Measurements from ENCODE around the gene TTC9C. TPM values are rescaled to one million over a fixed set of nuclear protein-coding genes. Genes with fewer than 3 reads are reported as not detected.

The TTC9C gene
- total and polyA plus RNA-seq, 2 of the 8 experiments (the other 6 are each of a cell fraction or from before 2014, with no cell fraction given): 25.4 to 34.1 TPM

GRCh38 chr11:62755086-62755615 lies 26.9 kb downstream of the TTC9C start:
- Histone ChIP-seq H3K4me3 (ENCODE audit: extremely low read depth in 1 of 4, insufficient read depth in 2 of 4, low read depth in 3 of 4, low read length in 4 of 4) (no peak overlapping the region), H3K27me3 (replicated peaks in 1 of 4; ENCODE audit: control insufficient read depth in 3 of 4, extremely low read depth in 1 of 4, insufficient read depth in 3 of 4, low read length in 3 of 4) (no peaks in the 10 kb centered on the region), H2BK20ac (ENCODE audit: low read length) (no peak overlapping the region), H3K18ac (ENCODE audit: extremely low read depth, low read length) (no peak overlapping the region), H4K91ac (replicated peaks; ENCODE audit: insufficient read length, low read length) (no peak overlapping the region), H3K4ac (replicated peaks; ENCODE audit: insufficient read length, low read depth, low read length) (no peak overlapping the region), H2BK12ac (ENCODE audit: low read depth, low read length) (no peak overlapping the region), H3K56ac (replicated peaks; ENCODE audit: insufficient read length, low read depth, low read length) (no peak overlapping the region), H3K23ac (ENCODE audit: insufficient read length) (no peak overlapping the region), H3K14ac (ENCODE audit: insufficient read length) (no peak overlapping the region), H3K9ac (replicated peaks in 1 of 4; ENCODE audit: extremely low read depth in 1 of 4, low read depth in 3 of 4, low read length in 3 of 4) (no peak overlapping the region), H3K23me2 (ENCODE audit: low read depth, low read length) (no peaks in the 10 kb centered on the region; the same call in 1 of the 2 replicates), H2BK5ac (ENCODE audit: low read depth, low read length) (0 out of 2 replicates have a peak overlapping the region, but pooled peaks have one; percentile 35), H3K4me2 (ENCODE audit: insufficient read depth in 1 of 2, low read depth in 2 of 2, low read length in 2 of 2) (peak overlapping the region; percentile 15 to 82; a peak in 3 of 4 replicates), H3K79me2 (ENCODE audit: control insufficient read depth in 1 of 2, insufficient read depth in 2 of 2, low read length in 2 of 2) (peaks cover 10 to 48% of the 10 kb centered on the region in 2 experiments), H2BK120ac (replicated peaks; ENCODE audit: low read depth, low read length) (no peak overlapping the region), H2BK15ac (ENCODE audit: low read length) (no peak overlapping the region), H4K8ac (ENCODE audit: extremely low read depth, insufficient read depth, low read length) (no peak overlapping the region), H3K79me1 (ENCODE audit: low read depth, low read length) (peaks cover 16% of the 10 kb centered on the region), H3K27ac (ENCODE audit: low read depth, low read length) (no peak overlapping the region), H2AFZ (ENCODE audit: low read length) (no peak overlapping the region), H3K4me1 (replicated peaks in 1 of 4; ENCODE audit: control insufficient read depth in 3 of 4, insufficient read depth in 4 of 4, low read length in 3 of 4) (peaks cover 4 to 9% (median 6%) of the 10 kb centered on the region in 4 experiments), H2AK5ac (ENCODE audit: low read depth, low read length) (no peak overlapping the region), H4K20me1 (replicated peaks in 1 of 2; ENCODE audit: control insufficient read depth in 1 of 2, insufficient read depth in 2 of 2, low read length in 2 of 2) (peaks cover 14 to 16% of the 10 kb centered on the region in 2 experiments), H3K9me3 (ENCODE audit: insufficient read depth in 2 of 2, low read depth in 1 of 2, low read length in 1 of 2) (no peaks in the 10 kb centered on the region), H3K36me3 (ENCODE audit: control insufficient read depth in 2 of 4, insufficient read depth in 4 of 4, low read length in 3 of 4) (peaks cover 13 to 27% (median 15%) of the 10 kb centered on the region in 4 experiments), H4K5ac (ENCODE audit: insufficient read length, low read depth, low read length) (no peak overlapping the region)
- WGBS, 2 experiments (ENCODE audit: extremely low coverage in 1 of 2, insufficient coverage in 1 of 2, insufficient read length in 1 of 2, insufficient replicate concordance in 2 of 2, low coverage in 1 of 2, low lambda C conversion rate in 2 of 2, missing lambda C conversion rate in 1 of 2): 85% methylated on average over 10 of the region's 10 CpGs; no CpG with 5 or more reads in 1 of the 2 experiments
- CTCF ChIA-PET (ENCODE audit: partially characterized antibody): interaction anchor here (1.2 to 5.4 kb wide), 5 partner anchors 12 to 99 kb away, joined by 3 to 48 read pairs (median 4); partner anchors contain the start of gene TAF6L
- TF ChIP-seq CEBPB (IDR thresholded peaks at IDR 0.05; ENCODE audit: low read depth, low read length) (no peak), EZH2 (IDR thresholded peaks at IDR 0.05; ENCODE audit: low read depth, low read length, severe bottlenecking) (no peak), SUZ12 (IDR thresholded peaks at IDR 0.05; ENCODE audit: low read length) (no peak), CTCF (IDR thresholded peaks at IDR 0.05; ENCODE audit: control extremely low read depth in 1 of 3, insufficient read depth in 1 of 3, low read depth in 1 of 3, low read length in 3 of 3) (no peak), ZNF274 (IDR thresholded peaks at IDR 0.05; ENCODE audit: borderline replicate concordance, extremely low read depth, low read length) (no peak), JUN (IDR thresholded peaks at IDR 0.05; ENCODE audit: low read depth, low read length) (no peak), SIX5 (IDR thresholded peaks at IDR 0.05; ENCODE audit: low read depth, low read length) (no peak)
- no peak for FAIRE-seq
- POLR2A ChIA-PET (ENCODE audit: partially characterized antibody): interaction anchor here (0.6 to 16.9 kb wide), 13 partner anchors 7 to 136 kb away, joined by 3 to 192 read pairs (median 29); partner anchors contain the start of genes BSCL2, C11orf98, CSKMT and GANAB
- no peak for DNase-seq (ENCODE audit: low read depth in 1 of 2, low spot score in 2 of 2)

Measured in H1 (cell line).